Gastrocnemius medialis (tissue), 4 donors: ENCODE data around the gene A3GALT2.

Source experiments
- CTCF ChIP-seq, 5 experiments: fragments of 450-650 bp in 3 of 5; fragments of 200-600 bp in 2 of 5; sonication (generic) in 2 of 5; IDR thresholded peaks in 4 of 5; conservative IDR thresholded peaks in 1 of 5; 1 replicate in 4 of 5; 2 replicates in 1 of 5; pipeline ENCODE4 v1.5.1; 2016 to 2019; ENCODE audit warnings: antibody characterized with exemption in 5 of 5, mild to moderate bottlenecking in 3 of 5, moderate library complexity in 3 of 5
- POLR2A ChIP-seq, 2 donors: fragments of 450-650 bp; IDR thresholded peaks; one replicate each; pipeline ENCODE4 v1.6.1; 2017; ENCODE audit warnings: antibody characterized with exemption in 2 of 2, mild to moderate bottlenecking in 2 of 2, moderate library complexity in 2 of 2

- no peak for TF ChIP-seq CTCF (IDR thresholded peaks at IDR 0.05 in 4 of 5, conservative IDR thresholded peaks at IDR 0.05 in 1 of 5)
- no peak for TF ChIP-seq POLR2A (IDR thresholded peaks at IDR 0.05)
These were observed 27.8 kb upstream of the A3GALT2 start for GRCh38 chr1:33348676-33349080.
